Measurements from ENCODE around the gene SPARCL1.
"Not testable (repeated sequence)": the region's sequence is repeated elsewhere in the genome, so short reads cannot be mapped to it uniquely, and the experiment has no call there.

Gene SPARCL1

DNA sequence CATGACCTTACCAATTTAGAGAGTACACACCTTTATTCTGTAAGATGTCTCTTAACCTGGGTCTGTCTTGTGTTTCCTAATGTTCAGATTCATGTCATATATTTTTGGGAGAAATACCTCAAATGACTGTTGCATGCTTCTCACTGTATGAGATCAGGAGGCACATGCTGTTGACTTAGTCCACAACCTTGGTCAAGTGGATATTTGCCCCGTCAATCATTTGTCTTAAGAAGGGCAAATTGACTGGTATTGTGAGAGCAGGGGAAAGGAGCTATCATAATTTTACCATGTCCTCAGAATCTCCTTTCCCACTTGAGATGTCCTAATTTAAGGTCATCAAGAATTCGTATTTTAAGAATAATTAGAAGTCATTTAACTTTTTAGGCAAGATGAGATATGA, 95.8 kb downstream of the SPARCL1 start:
- DNase-seq: no peak

GRCh38 chr4:87430038-87430437, 99.1 kb downstream of the SPARCL1 start:
- DNase-seq: no peak

GRCh38 chr4:87428979-87429378, 100.2 kb downstream of the SPARCL1 start:
- no peak for DNase-seq

DNA sequence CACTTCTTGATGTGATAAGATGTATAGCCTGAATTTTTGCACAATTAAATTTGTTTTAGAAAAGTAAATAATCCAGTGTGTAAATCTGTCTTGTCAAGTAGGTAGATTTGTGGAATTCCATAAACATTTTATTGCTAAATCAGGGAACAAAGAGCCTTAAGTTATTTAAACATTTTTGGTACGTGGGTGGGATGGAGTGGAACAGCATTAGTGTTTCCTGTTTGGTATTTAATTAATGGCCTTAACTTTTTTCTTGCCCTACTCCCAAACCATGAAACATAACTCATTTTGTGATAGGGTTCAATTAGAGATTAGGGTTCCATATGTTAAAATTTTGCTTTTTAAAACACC, 101.7 kb downstream of the SPARCL1 start:
- no peak for DNase-seq

GRCh38 chr4:87426865-87427517, 102.2 kb downstream of the SPARCL1 start:
- no peak for DNase-seq

DNA sequence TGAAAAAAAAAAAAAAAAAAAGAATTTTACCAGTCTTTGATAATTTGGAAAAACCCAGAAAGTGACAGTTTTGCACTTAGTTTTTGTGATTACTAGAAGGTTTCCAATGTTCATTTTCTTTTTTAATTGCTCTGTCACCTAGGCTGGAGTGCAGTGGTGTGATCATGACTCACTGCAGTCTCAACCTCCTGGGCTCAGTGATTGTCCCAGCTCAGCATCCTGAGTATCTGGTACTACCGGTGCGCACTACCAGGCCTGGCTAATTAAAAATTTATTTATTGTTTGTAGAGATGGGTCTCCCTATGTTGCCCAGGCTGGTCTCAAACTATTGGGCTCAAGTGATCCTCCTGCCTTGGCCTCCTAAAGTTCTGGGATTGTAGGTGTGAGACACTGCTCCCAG, 103.5 kb downstream of the SPARCL1 start:
- no peak for DNase-seq

DNA sequence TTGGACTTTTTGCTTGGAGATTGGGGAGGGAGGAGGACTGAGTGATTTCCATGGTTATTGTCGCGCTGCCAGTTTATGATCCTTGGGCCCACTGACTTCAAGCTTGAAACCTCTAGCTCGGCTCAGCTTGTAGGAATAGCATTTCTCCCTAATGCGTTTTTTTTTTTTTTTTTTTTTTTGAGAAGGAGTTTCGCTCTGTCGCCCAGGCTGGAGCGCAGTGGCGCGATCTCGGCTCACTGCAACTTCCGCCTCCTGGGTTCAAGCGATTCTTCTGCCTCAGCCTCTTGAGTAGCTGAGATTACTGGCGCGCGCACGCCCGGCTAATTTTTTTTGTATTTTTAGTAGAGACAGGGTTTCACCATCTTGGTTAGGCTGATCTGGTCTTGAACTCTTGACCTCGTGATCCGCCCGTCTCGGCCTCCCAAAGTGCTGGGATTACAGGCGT, 105.1 kb downstream of the SPARCL1 start:
- DNase-seq: not testable (repeated sequence)
